NCI-H2081 (cell line): ENCODE data around the gene ADRM1.

ENCODE experiments used
- DNase-seq, 2 experiments: peaks; one replicate each; lab custom pipeline; 2025; lab: John Stamatoyannopoulos, UW

The ADRM1 gene

GRCh38 chr20:62325172-62325905 lies 22.5 kb downstream of the ADRM1 start:
- no peak for DNase-seq

- DNase-seq, result no peak
These were observed 23.8 kb downstream of the ADRM1 start for GRCh38 chr20:62326559-62326958.

GRCh38 chr20:62326959-62327725 lies 24.3 kb downstream of the ADRM1 start:
- DNase-seq, result no peak

GRCh38 chr20:62327726-62328495 lies 25.1 kb downstream of the ADRM1 start:
- DNase-seq, result no peak

GRCh38 chr20:62328684-62329388 lies 26.0 kb downstream of the ADRM1 start:
- DNase-seq, result no peak

GRCh38 chr20:62329389-62330377 lies 26.9 kb downstream of the ADRM1 start:
- no peak for DNase-seq

- DNase-seq, result no peak
These were observed 27.9 kb downstream of the ADRM1 start for GRCh38 chr20:62330576-62331317.

GRCh38 chr20:62331347-62331746 lies 28.6 kb downstream of the ADRM1 start:
- no peak for DNase-seq

- DNase-seq, result no peak
These were observed 29.6 kb downstream of the ADRM1 start for GRCh38 chr20:62332421-62332820.

- DNase-seq, result no peak
These were observed 30.4 kb downstream of the ADRM1 start for GRCh38 chr20:62332989-62333819.

- no peak for DNase-seq
These were observed 31.2 kb downstream of the ADRM1 start for GRCh38 chr20:62333820-62334595.

- no peak for DNase-seq
These were observed 32.1 kb downstream of the ADRM1 start for GRCh38 chr20:62334881-62335280.

- no peak for DNase-seq
These were observed 32.7 kb downstream of the ADRM1 start for GRCh38 chr20:62335532-62335931.

GRCh38 chr20:62336329-62336728 lies 33.5 kb downstream of the ADRM1 start:
- DNase-seq, result no peak

- no peak for DNase-seq
These were observed 34.2 kb downstream of the ADRM1 start for GRCh38 chr20:62336775-62337557.

GRCh38 chr20:62337558-62338293 lies 34.9 kb downstream of the ADRM1 start:
- peak; percentile 9 to 19 for DNase-seq

- no peak for DNase-seq
These were observed 35.5 kb downstream of the ADRM1 start for GRCh38 chr20:62338294-62338620.
